Activated CD8-positive, alpha-beta memory T cell treated with anti-CD3 and anti-CD28 coated beads for 48 hours (primary cell): ENCODE measurements around the gene LFNG.
"Not testable (repeated sequence)": the region's sequence is repeated elsewhere in the genome, so short reads cannot be mapped to it uniquely, and the experiment has no call there.

Experiments used
- DNase-seq, 3 experiments: peaks; one replicate each; pipeline ENCODE4 v3.0.0-alpha.2; 2020; ENCODE audit warnings: low read depth in 2 of 3, low spot score in 2 of 3

Gene LFNG

DNA sequence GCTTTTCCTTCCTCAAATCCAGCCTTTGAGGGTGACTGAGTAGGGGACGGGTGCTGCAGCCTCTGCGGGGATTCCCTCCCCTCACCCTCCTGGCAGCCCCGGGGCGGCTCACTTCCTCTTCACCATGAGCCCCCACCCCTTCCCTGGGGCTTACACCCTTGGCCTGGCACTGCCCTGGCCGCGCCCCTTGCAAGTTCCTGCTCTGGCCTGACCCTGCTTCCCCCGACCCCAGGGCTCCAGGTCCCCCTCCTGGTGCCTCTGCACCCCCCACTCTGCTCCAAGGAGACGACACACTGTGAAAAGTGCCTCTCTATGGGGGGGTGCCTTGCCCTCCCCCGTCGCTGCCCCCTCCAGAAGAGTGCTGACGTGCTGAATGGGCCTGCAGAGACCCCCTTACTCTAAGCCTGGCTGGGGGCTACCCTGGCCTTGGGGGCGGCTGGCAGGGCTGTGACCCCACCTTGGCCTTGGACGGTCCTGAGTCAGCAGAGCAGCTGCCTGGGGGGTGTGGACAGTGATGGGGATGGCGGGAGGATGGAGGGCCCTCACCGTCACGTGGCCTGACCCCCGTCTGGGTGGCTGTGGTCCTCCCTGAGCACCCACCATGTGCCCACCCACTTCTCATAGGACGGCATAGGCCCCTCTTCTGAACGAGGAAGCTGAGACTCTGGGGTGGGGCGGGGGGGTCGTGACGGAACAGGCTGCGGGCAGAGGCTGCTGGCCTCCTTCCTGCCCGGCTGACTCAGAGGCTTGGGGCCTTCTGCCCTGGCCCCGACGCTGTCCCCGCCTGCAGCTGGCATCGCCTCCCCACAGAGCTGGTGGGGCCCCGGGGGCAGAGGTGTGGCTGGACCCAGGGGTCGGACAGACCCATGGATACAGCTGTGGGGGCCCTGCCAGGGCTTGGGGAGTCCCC is 9.8 kb downstream of the LFNG start:
- no peak for DNase-seq

DNA sequence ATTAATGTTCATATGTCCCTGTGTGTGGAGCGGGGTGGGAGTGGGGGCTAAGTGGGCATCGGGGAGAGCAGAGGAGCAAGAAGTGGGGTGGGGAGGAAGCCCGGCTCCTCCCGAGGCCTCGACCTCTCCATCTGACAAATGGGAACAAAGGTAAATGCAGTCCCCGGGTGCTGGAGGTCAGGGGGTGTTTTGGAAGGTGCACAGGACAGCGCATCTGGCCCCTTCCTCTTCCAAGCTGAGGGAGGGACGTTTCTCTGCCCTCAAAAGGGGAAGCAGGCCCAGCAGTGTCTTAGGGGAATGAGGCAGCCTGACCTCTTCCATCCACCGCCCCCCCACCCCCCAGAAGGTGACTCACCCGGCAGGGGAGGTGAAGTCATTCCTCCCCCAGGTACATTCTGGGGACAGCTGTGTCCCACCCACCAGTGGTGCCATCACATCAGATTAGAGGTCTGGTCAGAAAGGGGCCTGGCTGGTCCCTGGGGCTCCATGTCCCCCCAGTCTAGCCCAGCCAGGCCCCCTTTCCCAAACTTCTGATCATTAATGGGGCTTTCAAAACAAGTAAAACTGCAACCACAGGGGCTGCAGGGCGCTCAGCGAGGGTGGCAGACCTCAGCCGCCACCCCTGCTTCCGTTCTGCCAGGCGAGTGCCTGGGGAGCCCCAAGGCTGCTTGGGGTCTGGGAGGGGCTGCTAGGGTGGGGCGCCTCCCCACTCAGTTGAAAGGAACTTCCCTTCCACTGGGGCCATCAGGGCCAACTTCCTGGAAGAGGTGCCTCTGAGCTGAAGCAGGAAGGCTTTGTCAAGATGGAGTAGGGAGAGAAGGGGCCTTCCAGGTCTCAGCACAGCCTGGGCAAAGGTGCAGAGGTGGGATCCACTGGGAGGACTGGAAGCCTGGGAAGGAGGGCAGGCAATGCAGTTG is 10.8 kb downstream of the LFNG start:
- peak in 1 of 3 experiments; percentile 71 for DNase-seq

DNA sequence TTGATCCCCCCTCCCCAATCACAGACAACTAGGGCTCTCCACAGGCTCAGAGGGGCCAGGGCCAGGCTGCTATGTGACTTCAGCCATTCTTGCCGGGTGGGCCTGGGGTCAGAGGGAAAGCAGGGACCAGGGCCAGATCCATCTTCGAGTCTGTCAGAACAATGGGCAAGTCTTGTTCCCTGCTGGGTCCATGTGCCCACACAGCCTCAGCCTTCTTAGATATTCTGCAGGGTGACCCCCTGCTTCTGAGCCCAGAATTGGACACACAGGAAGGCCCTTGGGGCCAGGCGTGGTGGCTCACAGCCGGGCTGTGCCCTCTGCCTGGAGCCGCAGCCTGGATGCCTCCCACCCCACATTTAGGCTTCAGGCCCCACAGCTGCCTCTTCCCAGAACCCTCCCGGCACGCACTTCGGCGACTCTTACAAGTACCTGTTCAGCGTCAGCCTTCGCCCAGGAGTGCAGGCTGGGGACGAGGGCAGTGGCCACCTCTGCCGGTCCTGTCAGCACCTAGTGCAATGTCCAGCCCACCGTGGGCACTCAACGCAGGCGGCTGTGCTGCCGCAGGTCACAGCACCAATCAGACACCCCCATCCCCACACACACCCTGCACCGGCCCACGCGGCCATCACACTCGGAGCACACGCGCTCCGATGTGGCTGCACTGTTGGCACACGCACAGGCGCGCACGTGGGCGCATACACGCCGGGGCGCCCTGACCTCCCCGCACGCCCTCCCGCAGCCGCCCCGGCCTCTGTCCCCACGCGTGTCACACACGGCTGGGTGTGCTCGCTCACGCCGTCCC is 11.6 kb downstream of the LFNG start:
- not testable (repeated sequence) for DNase-seq

DNA sequence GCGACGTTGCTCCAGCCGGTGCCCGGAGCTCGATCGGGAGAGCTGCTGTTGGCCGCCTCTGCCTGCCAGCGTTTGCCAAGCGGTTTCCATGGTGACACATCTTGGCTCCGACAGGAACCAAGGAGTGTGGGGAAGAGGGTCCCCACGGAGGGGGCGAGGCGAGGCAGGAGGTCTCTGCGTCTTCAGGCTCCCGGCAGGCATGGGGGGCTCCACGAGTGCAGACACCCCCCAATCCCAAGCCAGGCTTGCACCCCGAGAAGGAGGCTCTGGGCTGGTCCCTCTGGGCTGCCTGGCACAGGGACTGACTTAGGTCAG is 12.2 kb downstream of the LFNG start:
- not testable (repeated sequence) for DNase-seq

DNA sequence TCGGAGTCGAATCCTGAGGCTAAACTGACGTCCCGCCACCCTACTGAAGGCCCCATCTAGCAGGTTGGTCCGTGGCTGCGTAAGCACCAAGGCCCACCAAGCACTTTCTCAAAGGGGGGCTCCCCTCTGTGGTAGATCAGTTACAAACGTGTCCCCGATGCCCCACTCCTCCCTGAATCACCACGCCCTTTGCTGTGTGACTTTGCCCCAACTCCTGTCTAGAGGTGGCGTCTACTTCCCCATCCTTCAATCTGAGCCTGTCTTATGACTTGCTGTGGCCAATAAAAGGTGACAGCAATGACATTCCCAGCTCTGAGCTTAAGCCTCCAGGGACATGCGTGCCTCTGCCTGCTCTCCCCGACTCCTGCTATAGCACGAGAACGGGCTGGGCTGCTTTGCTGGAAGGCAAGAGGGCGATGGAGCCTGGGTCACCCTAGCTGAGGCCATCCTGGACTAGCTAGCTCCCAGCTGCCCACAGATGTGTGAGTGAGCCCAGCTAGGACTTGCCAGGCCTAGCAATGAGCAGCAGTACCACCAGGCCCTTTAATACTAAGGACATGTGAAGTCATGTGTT is 12.7 kb downstream of the LFNG start:
- not testable (repeated sequence) for DNase-seq

DNA sequence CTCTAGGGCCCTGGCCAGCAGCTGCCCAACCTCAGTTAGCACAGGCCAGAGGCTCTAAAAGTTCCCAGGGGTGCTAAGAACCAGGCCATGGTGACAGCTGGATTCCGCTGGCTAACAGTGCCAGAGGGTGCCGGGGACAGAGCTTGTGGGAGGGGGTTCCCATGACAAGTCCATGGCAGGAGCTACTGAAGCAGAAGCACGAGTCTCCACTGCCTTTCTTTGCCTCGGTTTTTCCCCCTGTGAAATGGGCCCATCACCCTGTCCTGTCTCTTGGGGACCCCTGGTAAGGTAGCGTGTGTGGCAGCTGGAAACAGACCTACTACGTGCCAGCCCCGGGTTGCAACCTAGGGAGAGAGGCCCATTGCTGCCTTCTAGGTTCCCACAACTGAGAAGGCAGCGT is 13.2 kb downstream of the LFNG start:
- DNase-seq = not testable (repeated sequence)

DNA sequence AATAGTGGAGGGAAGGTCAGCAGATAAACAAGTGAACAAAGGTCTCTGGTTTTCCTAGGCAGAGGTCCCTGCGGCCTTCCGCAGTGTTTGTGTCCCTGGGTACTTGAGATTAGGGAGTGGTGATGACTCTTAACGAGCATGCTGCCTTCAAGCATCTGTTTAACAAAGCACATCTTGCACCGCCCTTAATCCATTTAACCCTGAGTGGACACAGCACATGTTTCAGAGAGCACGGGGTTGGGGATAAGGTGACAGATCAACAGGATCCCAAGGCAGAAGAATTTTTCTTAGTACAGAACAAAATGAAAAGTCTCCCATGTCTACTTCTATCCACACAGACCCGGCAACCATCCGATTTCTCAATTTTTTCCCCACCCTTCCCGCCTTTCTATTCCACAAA is 14.0 kb downstream of the LFNG start:
- DNase-seq = not testable (repeated sequence)

DNA sequence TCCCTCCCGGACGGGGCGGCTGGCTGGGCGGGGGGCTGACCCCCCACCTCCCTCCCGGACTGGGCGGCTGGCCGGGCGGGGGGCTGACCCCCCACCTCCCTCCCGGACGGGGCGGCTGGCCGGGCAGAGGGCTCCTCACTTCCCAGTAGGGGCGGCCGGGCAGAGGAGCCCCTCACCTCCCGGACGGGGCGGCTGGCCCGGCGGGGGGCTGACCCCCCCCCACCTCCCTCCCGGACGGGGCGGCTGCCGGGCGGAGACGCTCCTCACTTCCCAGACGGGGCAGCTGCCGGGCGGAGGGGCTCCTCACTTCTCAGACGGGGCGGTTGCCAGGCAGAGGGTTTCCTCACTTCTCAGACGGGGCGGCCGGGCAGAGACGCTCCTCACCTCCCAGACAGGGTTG is 14.6 kb downstream of the LFNG start:
- not testable (repeated sequence) for DNase-seq

DNA sequence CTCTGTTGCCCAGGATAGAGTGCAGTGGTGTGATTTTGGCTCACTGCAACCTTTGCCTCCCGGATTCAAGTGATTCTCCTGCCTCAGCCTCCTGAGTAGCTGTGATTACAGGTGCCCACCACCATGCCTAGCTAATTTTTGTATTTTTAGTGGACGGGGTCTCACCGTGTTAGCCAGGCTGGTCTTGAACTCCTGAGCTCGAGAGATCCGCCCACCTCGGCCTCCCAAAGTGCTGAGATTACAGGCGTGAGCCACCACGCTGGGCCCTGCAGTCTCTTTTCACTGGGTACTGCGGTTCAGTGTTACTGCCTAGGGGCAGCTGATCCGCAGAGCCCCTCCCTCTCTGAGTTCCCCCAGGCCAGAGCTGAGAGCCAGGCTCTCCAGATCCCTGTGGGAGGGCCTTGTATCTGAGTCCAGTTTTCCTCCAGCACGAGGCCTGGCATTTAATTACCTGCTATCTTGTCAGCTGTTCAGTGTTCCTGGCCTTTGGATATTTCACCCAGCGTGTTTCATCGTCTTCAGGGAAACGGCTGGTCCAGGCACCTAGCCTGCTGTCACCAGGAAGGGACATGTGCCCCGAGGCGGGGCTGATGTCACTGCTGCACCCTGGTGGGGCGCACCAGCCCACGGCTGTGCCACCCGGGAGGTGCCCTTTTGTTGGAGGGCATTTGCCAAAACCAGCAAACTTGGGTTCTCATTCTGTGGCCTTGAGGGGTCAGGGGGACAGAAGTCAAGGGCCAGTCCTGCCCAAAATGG is 16.5 kb downstream of the LFNG start:
- DNase-seq = not testable (repeated sequence)

DNA sequence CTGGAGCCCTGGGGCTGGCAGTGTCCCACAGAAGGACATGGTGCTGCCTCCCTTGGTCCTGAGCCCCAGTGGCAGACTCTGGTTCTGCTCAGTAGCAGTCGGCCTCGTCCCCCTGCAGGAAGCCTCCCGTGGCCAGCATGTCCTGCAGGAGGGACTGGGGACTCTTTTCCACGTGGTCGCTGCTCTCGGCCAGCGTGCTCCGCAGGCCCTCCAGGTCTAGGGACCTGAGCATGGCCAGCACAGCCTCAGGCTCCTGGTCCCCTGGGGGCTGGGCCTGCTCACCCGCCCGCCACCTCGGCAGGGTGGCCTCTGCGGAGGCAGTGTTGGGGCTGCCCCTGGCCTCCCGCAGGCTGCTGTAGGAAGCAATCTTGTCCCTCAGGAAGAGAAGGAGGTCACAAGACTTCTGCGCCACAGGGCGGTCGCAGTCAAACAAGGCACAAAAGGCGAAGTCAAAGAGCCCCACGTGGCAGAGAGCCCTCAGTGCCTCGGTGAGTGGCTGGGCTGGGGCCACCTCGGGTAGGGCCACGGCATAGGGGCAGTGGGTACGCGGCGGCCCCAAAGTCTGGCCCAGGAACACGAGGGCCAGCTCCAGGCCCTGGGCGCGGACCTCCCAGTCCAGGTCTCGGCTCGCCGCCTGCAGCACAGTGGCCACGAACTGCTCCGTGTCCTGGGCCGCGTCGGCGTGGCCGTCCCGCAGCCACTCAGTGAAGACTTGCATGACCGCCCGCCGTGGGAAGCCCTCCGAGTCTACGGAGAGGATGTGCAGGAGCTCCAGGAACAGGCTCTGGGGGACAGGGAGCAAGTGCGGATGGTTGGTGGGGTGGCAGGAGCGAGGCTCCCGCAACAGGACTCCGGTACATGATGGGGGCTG is 18.6 kb downstream of the LFNG start:
- no peak for DNase-seq

DNA sequence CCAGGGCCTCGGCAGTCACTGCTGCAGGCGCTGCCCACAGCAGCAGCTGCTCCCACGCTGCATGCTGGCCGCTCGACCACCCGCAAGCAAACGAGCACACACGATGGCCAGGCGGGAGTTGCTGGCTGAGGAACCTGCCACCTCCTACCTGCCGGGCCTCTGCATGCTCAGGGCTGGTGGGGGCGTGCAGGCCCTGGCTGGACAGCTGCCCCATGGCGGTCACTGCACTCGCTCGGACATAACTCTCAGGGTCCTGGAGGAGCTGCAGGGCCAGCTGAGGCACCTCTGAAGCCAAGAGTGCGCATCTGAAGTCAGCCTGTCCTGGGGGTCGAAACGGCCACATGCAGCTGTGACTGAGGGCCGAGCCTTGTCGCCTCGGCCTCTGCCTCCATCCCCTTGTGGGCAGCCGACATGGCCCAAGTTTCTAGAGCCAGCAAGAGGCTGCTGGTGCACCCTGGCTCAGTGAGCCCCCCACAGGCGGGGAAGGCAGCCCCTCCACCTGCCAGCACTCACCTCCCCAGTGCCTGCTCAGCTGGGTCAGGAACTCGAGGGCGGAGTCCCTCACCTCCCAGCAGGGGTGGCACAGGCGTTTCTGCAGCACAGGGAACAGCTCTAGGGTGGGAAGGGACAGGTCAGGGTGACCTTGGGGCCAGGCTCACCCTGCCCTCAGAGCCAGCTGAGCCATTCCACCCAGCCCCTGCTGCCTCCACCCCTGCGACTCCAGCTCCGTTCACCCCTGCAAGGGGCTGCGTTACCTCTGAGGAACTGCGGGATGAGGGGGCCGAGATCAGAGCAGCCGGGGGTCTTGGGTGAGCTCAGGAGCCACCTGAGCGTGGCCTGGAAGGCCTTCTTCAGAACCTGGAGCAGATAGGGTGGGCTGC is 19.7 kb downstream of the LFNG start:
- DNase-seq = no peak

DNA sequence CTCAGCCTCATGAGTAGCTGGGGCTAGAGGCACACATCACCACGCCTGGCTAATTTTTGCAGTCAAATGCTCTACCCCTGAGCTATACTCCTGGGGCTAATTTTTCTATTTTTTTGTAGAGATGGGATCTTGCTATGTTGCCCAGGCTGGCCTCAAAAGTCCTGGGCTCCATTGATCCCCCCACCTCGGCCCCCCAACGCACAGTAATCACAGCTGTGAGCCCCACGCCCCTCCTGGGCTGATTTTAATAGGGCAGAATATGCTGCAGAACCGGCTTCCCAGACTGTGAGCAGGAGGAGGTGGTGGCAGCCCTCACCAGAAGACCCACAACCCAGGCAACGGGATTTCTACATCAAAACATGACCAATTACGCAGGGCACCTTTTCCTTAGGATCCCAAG is 20.6 kb downstream of the LFNG start:
- DNase-seq = no peak

DNA sequence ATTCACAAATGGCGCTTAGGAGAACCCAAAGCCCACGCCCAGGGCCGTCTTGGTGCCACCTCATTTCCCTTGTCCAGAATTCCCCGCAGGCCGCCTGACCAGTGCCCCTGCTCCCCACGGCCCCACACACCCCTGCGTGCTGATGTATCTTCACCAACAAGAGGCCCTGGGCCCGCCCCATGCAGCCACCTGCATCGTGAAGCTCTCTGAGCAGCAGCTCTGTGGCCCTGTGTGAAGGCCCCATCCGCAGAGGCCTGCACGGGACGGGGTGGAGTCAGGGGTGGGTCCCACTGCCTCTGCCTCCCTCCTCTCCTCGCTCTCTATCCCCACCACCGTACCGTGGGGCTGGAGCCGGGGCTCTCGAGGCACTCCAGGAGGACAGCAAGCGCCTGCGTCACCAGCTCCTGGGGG is 21.1 kb downstream of the LFNG start:
- DNase-seq = no peak

DNA sequence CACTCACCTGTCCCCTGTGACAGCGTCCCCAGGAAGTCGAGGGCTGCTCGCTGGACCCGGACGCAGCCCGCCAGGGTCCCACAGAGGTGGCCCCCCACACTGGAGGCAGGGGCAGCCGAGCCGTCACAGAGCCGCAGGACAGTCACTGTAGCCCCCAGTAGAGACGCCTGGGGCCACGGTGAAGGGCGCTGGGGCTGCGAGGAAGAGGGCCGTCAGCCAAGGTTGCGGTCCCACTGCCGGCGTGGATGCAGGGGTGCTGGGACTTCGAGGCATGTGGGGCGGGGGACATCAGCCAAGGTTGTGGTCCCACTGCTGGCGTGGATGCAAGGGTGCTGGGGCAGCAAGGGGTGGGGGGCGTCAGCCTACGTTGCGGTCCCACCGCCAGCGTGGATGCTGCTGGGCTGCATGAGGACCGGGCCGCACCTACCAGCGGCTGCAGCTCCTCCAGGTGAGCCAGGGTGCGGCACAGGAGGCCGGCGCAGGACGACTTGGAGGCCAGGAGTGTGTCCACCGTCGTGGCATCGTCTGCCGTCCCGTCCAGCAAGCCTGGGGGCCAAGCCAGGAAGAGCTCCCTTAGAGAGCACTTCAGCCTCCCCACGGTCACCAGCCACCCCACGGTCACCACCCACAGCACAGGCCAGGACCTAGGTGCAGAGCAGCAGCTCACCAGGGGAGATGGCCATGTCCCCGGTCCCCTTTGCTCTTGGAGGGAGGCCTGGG is 21.9 kb downstream of the LFNG start:
- DNase-seq = no peak

DNA sequence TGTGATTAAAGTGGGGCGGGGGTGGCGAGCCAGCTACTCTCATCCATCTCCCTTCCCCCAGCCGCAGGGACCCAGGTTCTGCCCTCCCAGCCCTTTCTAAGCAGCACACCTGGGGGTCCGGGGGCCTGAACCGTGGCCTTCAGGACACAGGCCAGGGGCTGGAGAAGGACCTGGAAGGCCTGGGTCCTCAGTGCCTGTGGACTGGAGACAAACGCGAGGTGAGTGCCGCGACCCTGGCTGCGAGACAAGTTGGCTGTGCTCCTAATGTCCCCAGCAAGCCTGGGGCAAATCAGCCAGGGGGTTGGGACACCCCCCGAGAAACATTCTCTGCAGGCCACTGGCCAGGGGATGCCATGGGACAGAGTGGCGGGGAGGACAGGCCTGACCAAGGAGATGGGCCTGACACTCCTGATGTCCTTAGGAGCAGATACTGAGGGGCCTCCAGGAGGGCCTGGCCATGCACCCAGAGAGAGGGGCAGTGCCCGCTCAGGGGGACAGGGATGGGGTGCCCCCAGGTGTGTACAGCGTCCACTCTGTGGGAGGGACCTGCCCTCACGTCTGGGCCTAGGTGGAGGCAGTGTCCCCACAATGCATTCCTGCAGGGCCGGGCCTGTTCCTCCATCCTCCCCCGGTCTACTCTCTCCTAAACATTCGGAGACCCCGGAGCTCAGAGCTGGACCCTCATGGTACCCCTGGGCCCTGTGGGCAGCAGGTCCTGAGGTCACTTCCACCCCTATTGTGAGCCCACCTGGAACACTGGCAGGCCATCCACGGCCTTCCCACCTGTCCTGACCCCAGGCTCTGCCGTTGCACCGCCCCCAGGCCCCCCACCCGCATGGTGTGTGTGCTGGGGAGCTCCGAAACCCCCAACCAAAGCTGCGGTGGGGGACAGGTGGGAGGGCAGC is 22.7 kb downstream of the LFNG start:
- DNase-seq = no peak
